ENCODE results near the gene USP40. TPM values are rescaled to one million over a fixed set of nuclear protein-coding genes. Genes with fewer than 3 reads are reported as not detected.
A peak's percentile ranks its signal among the peaks of the same experiment; 100 is the strongest.

Gene USP40
- total and polyA plus RNA-seq, 2 experiments from 2014 or later: 5.7 to 11.7 TPM

DNA sequence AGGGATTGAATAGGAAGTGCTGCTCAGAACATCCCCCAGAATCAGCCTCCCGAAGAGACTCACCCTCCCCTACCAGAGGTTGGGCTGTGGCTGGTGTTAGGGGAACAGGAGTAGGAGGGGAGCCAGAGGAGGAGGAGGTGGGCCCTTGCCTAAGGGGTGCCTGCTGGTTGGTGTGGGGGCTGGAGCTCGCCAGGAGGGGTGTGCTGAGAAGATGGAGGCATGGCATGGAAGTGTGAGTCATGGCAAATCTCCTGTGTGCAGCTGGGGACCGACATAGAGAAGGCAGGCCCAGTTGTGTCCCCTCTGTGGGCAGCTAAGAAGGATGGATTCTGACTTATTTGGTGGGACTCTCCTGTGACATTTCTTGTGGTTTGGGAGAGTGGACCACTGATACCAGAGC, 138.6 kb downstream of the USP40 start (continued):
- TF ChIP-seq, protein P1, sequence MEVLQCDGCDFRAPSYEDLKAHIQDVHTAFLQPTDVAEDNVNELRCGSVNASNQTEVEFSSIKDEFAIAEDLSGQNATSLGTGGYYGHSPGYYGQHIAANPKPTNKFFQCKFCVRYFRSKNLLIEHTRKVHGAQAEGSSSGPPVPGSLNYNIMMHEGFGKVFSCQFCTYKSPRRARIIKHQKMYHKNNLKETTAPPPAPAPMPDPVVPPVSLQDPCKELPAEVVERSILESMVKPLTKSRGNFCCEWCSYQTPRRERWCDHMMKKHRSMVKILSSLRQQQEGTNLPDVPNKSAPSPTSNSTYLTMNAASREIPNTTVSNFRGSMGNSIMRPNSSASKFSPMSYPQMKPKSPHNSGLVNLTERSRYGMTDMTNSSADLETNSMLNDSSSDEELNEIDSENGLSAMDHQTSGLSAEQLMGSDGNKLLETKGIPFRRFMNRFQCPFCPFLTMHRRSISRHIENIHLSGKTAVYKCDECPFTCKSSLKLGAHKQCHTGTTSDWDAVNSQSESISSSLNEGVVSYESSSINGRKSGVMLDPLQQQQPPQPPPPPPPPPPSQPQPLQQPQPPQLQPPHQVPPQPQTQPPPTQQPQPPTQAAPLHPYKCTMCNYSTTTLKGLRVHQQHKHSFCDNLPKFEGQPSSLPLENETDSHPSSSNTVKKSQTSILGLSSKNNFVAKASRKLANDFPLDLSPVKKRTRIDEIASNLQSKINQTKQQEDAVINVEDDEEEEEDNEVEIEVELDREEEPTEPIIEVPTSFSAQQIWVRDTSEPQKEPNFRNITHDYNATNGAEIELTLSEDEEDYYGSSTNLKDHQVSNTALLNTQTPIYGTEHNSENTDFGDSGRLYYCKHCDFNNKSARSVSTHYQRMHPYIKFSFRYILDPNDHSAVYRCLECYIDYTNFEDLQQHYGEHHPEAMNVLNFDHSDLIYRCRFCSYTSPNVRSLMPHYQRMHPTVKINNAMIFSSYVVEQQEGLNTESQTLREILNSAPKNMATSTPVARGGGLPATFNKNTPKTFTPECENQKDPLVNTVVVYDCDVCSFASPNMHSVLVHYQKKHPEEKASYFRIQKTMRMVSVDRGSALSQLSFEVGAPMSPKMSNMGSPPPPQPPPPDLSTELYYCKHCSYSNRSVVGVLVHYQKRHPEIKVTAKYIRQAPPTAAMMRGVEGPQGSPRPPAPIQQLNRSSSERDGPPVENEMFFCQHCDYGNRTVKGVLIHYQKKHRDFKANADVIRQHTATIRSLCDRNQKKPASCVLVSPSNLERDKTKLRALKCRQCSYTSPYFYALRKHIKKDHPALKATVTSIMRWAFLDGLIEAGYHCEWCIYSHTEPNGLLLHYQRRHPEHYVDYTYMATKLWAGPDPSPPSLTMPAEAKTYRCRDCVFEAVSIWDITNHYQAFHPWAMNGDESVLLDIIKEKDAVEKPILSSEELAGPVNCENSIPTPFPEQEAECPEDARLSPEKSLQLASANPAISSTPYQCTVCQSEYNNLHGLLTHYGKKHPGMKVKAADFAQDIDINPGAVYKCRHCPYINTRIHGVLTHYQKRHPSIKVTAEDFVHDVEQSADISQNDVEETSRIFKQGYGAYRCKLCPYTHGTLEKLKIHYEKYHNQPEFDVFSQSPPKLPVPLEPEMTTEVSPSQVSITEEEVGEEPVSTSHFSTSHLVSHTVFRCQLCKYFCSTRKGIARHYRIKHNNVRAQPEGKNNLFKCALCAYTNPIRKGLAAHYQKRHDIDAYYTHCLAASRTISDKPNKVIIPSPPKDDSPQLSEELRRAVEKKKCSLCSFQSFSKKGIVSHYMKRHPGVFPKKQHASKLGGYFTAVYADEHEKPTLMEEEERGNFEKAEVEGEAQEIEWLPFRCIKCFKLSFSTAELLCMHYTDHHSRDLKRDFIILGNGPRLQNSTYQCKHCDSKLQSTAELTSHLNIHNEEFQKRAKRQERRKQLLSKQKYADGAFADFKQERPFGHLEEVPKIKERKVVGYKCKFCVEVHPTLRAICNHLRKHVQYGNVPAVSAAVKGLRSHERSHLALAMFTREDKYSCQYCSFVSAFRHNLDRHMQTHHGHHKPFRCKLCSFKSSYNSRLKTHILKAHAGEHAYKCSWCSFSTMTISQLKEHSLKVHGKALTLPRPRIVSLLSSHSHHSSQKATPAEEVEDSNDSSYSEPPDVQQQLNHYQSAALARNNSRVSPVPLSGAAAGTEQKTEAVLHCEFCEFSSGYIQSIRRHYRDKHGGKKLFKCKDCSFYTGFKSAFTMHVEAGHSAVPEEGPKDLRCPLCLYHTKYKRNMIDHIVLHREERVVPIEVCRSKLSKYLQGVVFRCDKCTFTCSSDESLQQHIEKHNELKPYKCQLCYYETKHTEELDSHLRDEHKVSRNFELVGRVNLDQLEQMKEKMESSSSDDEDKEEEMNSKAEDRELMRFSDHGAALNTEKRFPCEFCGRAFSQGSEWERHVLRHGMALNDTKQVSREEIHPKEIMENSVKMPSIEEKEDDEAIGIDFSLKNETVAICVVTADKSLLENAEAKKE (CRISPR knock-in tag; IDR thresholded peaks at IDR 0.05): no peak
- TF ChIP-seq, protein P2, sequence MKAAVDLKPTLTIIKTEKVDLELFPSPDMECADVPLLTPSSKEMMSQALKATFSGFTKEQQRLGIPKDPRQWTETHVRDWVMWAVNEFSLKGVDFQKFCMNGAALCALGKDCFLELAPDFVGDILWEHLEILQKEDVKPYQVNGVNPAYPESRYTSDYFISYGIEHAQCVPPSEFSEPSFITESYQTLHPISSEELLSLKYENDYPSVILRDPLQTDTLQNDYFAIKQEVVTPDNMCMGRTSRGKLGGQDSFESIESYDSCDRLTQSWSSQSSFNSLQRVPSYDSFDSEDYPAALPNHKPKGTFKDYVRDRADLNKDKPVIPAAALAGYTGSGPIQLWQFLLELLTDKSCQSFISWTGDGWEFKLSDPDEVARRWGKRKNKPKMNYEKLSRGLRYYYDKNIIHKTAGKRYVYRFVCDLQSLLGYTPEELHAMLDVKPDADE (IDR thresholded peaks at IDR 0.05): no peak
- no peak for TF ChIP-seq STAT1 (IDR thresholded peaks at IDR 0.05; ENCODE audit: unreplicated experiment)
- no peak for TF ChIP-seq POLR2AphosphoS5 (IDR thresholded peaks at IDR 0.05; ENCODE audit: low read depth)
- no peak for TF ChIP-seq JUNB (IDR thresholded peaks at IDR 0.05; ENCODE audit: unreplicated experiment)
- no peak for TF ChIP-seq CREB1 (CRISPR knock-in tag; IDR thresholded peaks at IDR 0.05; ENCODE audit: low read depth)
- no peak for TF ChIP-seq ZNF114 (CRISPR knock-in tag; IDR thresholded peaks at IDR 0.05)

GRCh38 chr2:233426619-233427342, 139.8 kb downstream of the USP40 start:
- Mint-ChIP-seq H3K36me3 (ENCODE audit: low read depth) (peaks cover 7% of the 10 kb centered on the region; the same call in 1 of the 3 replicates), H3K9me3 (no peaks in the 10 kb centered on the region), H3K4me1 (peaks cover 9% of the 10 kb centered on the region), H3K4me3 (no peak overlapping the region), H3K27me3 (ENCODE audit: insufficient read depth, low read depth, poor library complexity) (peaks cover 1% of the 10 kb centered on the region), H3K27ac (peak overlapping the region; percentile 85)
- H2AFZ ChIP-seq: no peak overlapping the region
- H3F3A ChIP-seq (replicated peaks; ENCODE audit: low read depth): no peaks in the 10 kb centered on the region
- no peaks in the 10 kb centered on the region for H3K9me2 ChIP-seq (ENCODE audit: insufficient read depth)
- no peaks in the 10 kb centered on the region for H3K27me3 ChIP-seq (ENCODE audit: insufficient read depth)
- DNase-seq (ENCODE audit: low spot score) (peak; percentile 32), ATAC-seq (no peak)
- H3K27ac ChIP-seq (ENCODE audit: low read depth): no peak overlapping the region
- no peaks in the 10 kb centered on the region; the same call in 1 of the 2 replicates for H4K20me1 ChIP-seq (replicated peaks; ENCODE audit: insufficient read depth)
- H3K79me2 ChIP-seq (replicated peaks; ENCODE audit: insufficient read depth): peaks cover 20% of the 10 kb centered on the region
- no peak overlapping the region for H3K4me3 ChIP-seq
- no peak overlapping the region for H3K4me2 ChIP-seq
- no peaks in the 10 kb centered on the region for H3K36me3 ChIP-seq (ENCODE audit: insufficient read depth)
- H3K4me1 ChIP-seq (ENCODE audit: insufficient read depth): 0 out of 2 replicates have a peak, but pooled peaks cover under 1% of the 10 kb centered on the region
- TF ChIP-seq POLR2AphosphoS5 (IDR thresholded peaks at IDR 0.05; ENCODE audit: low read depth) (no peak), STAT1 (IDR thresholded peaks at IDR 0.05; ENCODE audit: unreplicated experiment) (no peak)
- TF ChIP-seq, protein P1 (CRISPR knock-in tag; IDR thresholded peaks at IDR 0.05): no peak

All from GM23338 (cell line).